Progenitor cell of endocrine pancreas (in vitro differentiated cells): Measurements from ENCODE around the gene CAPN5. TPM values are rescaled to one million over a fixed set of nuclear protein-coding genes. Genes with fewer than 3 reads are reported as not detected.

Experiments
- DNase-seq: peaks from one replicate; pipeline ENCODE4 v3.0.0; 2021; ENCODE audit warnings: low spot score; ENCODE audit not compliant: unreplicated experiment
- H3K27ac Mint-ChIP-seq: 2 replicates; pipeline ENCODE4 v1.8.0; 2021; ENCODE audit warnings: mild to moderate bottlenecking, moderate library complexity, mixed read lengths
- H3K27me3 Mint-ChIP-seq: 2 replicates; pipeline ENCODE4 v1.8.0; 2021; ENCODE audit warnings: mixed read lengths
- H3K36me3 Mint-ChIP-seq: 2 replicates; pipeline ENCODE4 v1.8.0; 2022; ENCODE audit warnings: mixed read lengths; ENCODE audit not compliant: insufficient read depth
- H3K4me1 Mint-ChIP-seq: 2 replicates; pipeline ENCODE4 v1.8.0; 2021; ENCODE audit warnings: low read depth, mixed read lengths
- H3K4me3 Mint-ChIP-seq: 2 replicates; pipeline ENCODE4 v1.8.0; 2021; ENCODE audit warnings: low read depth, mild to moderate bottlenecking, moderate library complexity, mixed read lengths
- H3K9me3 Mint-ChIP-seq: 2 replicates; pipeline ENCODE4 v1.8.0; 2021; ENCODE audit warnings: low read depth, mixed read lengths
- total RNA-seq: library from RNA; stranded (reverse); gene quantifications from 2 replicates; pipeline ENCODE4 v1.2.1, GENCODE V29; 2021
- TF ChIP-seq, protein P1 (sequence below): fragments of 200-600 bp; sonication (generic); IDR thresholded peaks from one replicate; pipeline ENCODE4 v1.5.0; 2021; ENCODE audit warnings: antibody characterized with exemption, mild to moderate bottlenecking; ENCODE audit not compliant: unreplicated experiment

The CAPN5 gene
- total RNA-seq, 1 donor from 2014 or later = 10.9 TPM

GRCh38 chr11:77155082-77155475 is 88.3 kb downstream of the CAPN5 start:
- Mint-ChIP-seq H3K9me3 (no peaks in the 10 kb centered on the region), H3K4me1 (peaks cover 4% of the 10 kb centered on the region), H3K36me3 (no peaks in the 10 kb centered on the region), H3K4me3 (no peak overlapping the region), H3K27ac (no peak overlapping the region), H3K27me3 (peaks cover 18% of the 10 kb centered on the region)
- no peak for DNase-seq
- TF ChIP-seq, protein P1, sequence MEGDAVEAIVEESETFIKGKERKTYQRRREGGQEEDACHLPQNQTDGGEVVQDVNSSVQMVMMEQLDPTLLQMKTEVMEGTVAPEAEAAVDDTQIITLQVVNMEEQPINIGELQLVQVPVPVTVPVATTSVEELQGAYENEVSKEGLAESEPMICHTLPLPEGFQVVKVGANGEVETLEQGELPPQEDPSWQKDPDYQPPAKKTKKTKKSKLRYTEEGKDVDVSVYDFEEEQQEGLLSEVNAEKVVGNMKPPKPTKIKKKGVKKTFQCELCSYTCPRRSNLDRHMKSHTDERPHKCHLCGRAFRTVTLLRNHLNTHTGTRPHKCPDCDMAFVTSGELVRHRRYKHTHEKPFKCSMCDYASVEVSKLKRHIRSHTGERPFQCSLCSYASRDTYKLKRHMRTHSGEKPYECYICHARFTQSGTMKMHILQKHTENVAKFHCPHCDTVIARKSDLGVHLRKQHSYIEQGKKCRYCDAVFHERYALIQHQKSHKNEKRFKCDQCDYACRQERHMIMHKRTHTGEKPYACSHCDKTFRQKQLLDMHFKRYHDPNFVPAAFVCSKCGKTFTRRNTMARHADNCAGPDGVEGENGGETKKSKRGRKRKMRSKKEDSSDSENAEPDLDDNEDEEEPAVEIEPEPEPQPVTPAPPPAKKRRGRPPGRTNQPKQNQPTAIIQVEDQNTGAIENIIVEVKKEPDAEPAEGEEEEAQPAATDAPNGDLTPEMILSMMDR = no peak

GRCh38 chr11:77155556-77156130 is 88.9 kb downstream of the CAPN5 start:
- Mint-ChIP-seq H3K27ac (no peak overlapping the region), H3K4me1 (peaks cover 4% of the 10 kb centered on the region), H3K36me3 (no peaks in the 10 kb centered on the region), H3K27me3 (peaks cover 13% of the 10 kb centered on the region), H3K9me3 (no peaks in the 10 kb centered on the region), H3K4me3 (no peak overlapping the region)
- TF ChIP-seq, protein P1 = no peak
- no peak for DNase-seq

- peaks cover 13% of the 10 kb centered on the region for H3K27me3 Mint-ChIP-seq
- no peak overlapping the region for H3K27ac Mint-ChIP-seq
- no peak for DNase-seq
- H3K4me3 Mint-ChIP-seq = no peak overlapping the region
- H3K9me3 Mint-ChIP-seq = no peaks in the 10 kb centered on the region
- no peaks in the 10 kb centered on the region for H3K36me3 Mint-ChIP-seq
- TF ChIP-seq, protein P1 = no peak
- peaks cover 4% of the 10 kb centered on the region for H3K4me1 Mint-ChIP-seq
These were observed 89.8 kb downstream of the CAPN5 start for GRCh38 chr11:77156396-77157195.

DNA sequence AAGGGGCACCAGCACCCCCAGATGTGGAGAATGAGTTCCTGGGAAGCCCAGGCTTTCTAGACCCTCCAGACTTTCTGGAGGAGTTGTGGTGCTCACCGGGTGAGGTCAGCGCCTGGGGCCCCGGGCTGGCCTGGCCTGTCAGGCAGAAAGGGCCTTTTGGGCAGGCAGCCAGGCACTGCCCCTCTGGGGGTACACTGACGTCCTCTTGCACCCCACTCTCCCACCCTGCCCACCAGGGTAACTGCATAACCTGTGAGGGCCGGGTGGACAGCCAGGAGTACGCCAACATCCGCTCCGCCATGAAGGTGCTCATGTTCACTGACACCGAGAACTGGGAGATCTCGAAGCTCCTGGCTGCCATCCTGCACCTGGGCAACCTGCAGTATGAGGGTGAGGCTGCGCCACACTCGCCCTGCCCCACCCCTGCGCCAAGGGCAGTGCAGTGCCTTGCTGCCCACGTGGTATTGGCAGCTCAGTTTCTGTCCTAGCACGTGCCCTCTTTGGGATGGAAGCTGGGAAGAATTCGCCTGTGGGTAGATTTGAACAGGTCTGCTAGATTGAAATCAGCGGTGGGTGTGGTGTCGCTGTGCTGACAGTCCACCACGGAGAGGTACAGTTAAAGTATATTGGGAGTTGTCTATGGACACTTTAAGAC is 91.4 kb downstream of the CAPN5 start:
- TF ChIP-seq, protein P1 = no peak
- no peak overlapping the region for H3K27ac Mint-ChIP-seq
- no peak for DNase-seq

DNA sequence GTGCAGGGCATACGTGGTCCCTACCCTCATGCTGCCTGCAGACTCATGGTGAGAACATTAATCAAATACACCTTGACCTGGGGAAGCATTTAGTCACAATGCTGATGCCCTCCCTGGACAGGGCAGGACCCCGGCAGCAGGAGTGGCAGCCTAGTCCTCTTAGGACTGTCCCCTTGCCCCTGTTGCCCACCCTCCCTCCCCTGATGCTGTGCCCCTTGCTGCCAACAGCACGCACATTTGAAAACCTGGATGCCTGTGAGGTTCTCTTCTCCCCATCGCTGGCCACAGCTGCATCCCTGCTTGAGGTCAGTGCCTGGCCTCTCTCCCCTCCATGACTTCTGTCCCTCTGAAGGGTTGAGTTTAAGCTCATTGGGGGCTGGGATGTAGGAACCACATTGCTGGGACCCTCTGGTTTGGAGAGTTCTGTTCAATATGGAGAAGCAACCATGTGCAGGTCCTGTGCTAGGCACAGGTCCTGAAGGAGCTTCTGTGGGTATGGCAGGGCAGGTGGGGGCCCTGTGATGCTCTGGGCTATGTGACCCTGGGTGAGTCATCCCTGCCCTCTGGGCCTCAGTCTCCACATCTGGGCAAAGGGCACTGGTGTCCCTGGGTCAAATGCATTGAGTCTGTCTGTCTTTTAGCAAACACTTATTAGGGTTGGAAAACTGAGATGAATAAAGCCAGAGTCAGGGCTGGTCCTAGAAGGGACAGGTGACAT is 92.6 kb downstream of the CAPN5 start:
- no peak for DNase-seq
- Mint-ChIP-seq H3K4me3 (no peak overlapping the region), H3K27me3 (peaks cover 7% of the 10 kb centered on the region), H3K36me3 (no peaks in the 10 kb centered on the region), H3K9me3 (no peaks in the 10 kb centered on the region), H3K27ac (no peak overlapping the region), H3K4me1 (no peaks in the 10 kb centered on the region)
- TF ChIP-seq, protein P1 = no peak

More for the DNA sequence above, 91.4 kb downstream of the CAPN5 start:
- no peaks in the 10 kb centered on the region for H3K36me3 Mint-ChIP-seq
- H3K27me3 Mint-ChIP-seq = peaks cover 7% of the 10 kb centered on the region
- H3K4me3 Mint-ChIP-seq = no peak overlapping the region
- H3K4me1 Mint-ChIP-seq = no peaks in the 10 kb centered on the region
- no peaks in the 10 kb centered on the region for H3K9me3 Mint-ChIP-seq
